ENCODE results near the gene SC5D. TPM values are rescaled to one million over a fixed set of nuclear protein-coding genes. Genes with fewer than 3 reads are reported as not detected.
A peak's percentile ranks its signal among the peaks of the same experiment; 100 is the strongest.

The SC5D gene
- polyA plus RNA-seq, 4 donors = 17.8 to 54.1 (median 26.3) TPM

GRCh38 chr11:121310908-121311307 is 18.3 kb downstream of the SC5D start:
- Histone ChIP-seq H3K36me3 (ENCODE audit: control insufficient read depth in 3 of 3, insufficient read depth in 2 of 3, low read depth in 1 of 3, low read length in 3 of 3) (peaks cover 3 to 9% (median 4%) of the 10 kb centered on the region in 3 donors), H3K4me3 (ENCODE audit: low read depth in 1 of 3, low read length in 3 of 3) (no peak overlapping the region), H3K9me3 (ENCODE audit: control insufficient read depth in 2 of 2, insufficient read depth in 1 of 2, low read depth in 1 of 2, low read length in 1 of 2) (no peaks in the 10 kb centered on the region), H3K27ac (ENCODE audit: low read depth in 1 of 3, low read length in 2 of 3) (no peak overlapping the region), H3K27me3 (ENCODE audit: control insufficient read depth in 3 of 3, insufficient read depth in 3 of 3, low read length in 3 of 3) (no peaks in the 10 kb centered on the region), H3K4me1 (ENCODE audit: control insufficient read depth in 3 of 3, insufficient read depth in 2 of 3, low read depth in 1 of 3, low read length in 2 of 3) (no peaks in the 10 kb centered on the region)
- FAIRE-seq = no peak
- DNase-seq = no peak
- 92 to 95% (median 95%) methylated on average over 1 of the region's 1 CpG for WGBS, 3 donors

- no peak for FAIRE-seq
- Histone ChIP-seq H3K4me3 (ENCODE audit: low read depth in 1 of 3, low read length in 3 of 3) (no peak overlapping the region), H3K9me3 (ENCODE audit: control insufficient read depth in 2 of 2, insufficient read depth in 1 of 2, low read depth in 1 of 2, low read length in 1 of 2) (no peaks in the 10 kb centered on the region), H3K4me1 (ENCODE audit: control insufficient read depth in 3 of 3, insufficient read depth in 2 of 3, low read depth in 1 of 3, low read length in 2 of 3) (no peaks in the 10 kb centered on the region), H3K27ac (ENCODE audit: low read depth in 1 of 3, low read length in 2 of 3) (no peak overlapping the region), H3K36me3 (ENCODE audit: control insufficient read depth in 3 of 3, insufficient read depth in 2 of 3, low read depth in 1 of 3, low read length in 3 of 3) (peaks cover 3 to 9% (median 4%) of the 10 kb centered on the region in 3 donors), H3K27me3 (ENCODE audit: control insufficient read depth in 3 of 3, insufficient read depth in 3 of 3, low read length in 3 of 3) (no peaks in the 10 kb centered on the region)
- DNase-seq = peak in 1 of 2 donors; percentile 9
Observed at GRCh38 chr11:121311373-121311772, 18.8 kb downstream of the SC5D start.

GRCh38 chr11:121312483-121312882 is 19.9 kb downstream of the SC5D start:
- WGBS, 3 donors = 86 to 91% (median 91%) methylated on average over 2 of the region's 2 CpGs
- Histone ChIP-seq H3K4me3 (ENCODE audit: low read depth in 1 of 3, low read length in 3 of 3) (no peak overlapping the region), H3K27me3 (ENCODE audit: control insufficient read depth in 3 of 3, insufficient read depth in 3 of 3, low read length in 3 of 3) (no peaks in the 10 kb centered on the region), H3K9me3 (ENCODE audit: control insufficient read depth in 2 of 2, insufficient read depth in 1 of 2, low read depth in 1 of 2, low read length in 1 of 2) (no peaks in the 10 kb centered on the region), H3K27ac (ENCODE audit: low read depth in 1 of 3, low read length in 2 of 3) (no peak overlapping the region), H3K4me1 (ENCODE audit: control insufficient read depth in 3 of 3, insufficient read depth in 2 of 3, low read depth in 1 of 3, low read length in 2 of 3) (no peaks in the 10 kb centered on the region), H3K36me3 (ENCODE audit: control insufficient read depth in 3 of 3, insufficient read depth in 2 of 3, low read depth in 1 of 3, low read length in 3 of 3) (peaks cover 0 to 3% (median 1%) of the 10 kb centered on the region in 3 donors)
- DNase-seq (no peak), FAIRE-seq (no peak)

DNA sequence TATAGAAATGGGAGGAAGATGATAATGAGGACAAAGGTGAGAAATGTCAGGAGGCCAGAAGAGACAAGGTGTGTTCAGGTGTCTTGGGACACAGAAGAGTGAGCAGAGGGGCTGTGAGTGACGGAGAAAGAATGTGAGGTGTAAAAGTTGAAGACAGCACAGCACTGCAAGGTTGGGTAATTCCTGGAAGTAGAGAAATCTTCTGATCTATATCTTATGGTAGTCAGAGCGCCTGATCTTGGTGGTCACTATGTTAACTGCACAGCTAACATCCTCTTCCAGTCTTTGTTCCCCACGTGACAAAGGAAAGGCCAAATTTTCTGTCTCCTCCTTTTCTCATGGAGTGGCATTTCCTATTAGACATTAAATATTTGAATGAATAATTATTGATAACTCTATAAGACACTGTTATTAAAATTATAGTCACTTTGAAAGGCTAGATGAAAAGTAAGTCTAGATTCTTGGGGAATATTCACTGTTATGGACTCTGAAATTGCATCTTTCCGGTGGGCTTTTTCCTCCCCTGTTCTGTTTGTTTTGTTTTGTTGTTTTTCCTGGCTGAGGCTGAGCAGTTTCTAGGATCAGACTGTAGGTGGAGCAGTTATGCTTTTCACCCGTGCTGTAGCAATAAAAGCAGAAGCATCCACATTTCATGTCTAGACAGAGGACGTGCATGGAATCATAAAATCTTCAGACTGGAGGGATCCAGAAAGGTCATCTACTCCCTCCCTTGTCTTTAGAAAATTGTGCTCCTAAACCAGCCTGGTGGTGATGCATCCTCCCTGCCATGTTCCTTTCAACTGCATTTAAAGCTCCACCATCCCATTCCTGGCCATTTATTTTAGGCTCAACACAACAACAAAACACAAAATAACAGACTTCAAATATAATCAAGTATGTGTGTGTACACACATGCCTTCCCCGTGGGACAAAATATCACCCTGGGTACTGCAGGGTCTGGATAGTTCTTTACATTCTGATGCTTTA is 26.6 kb downstream of the SC5D start:
- FAIRE-seq (no peak), DNase-seq (peak; percentile 55 to 61)
- WGBS, 3 donors = 18 to 23% (median 22%) methylated on average over 7 of the region's 7 CpGs

DNA sequence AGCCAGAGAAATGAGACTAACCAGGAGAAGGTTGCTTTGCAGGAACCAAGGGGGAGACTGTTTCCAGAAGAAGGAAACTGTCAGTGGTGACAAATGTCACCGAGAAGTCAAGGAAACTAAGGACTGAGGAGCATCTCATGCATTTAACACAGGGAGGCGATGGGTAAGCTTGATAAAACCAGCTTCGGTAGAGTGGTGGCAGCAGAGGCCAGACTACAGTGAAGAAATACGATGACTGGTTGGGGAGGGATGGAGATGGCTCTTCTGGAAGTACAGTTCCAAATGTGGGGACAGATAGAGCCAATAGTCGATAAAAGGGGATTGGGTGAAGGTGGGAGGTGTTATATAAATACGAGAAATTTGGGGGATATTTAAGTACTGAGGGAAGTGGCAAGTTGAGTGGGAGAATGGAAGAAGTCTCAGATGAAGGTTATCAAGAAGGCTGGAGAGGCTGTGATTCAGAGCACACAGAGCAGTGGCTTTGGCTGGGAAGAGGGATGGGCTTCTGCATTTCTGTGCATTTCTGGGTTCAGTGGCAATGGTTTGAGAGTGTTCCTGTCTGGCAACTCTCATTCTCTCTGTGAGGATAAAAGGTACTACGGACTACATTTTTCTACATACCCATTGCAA is 29.2 kb downstream of the SC5D start:
- 22 to 30% (median 30%) methylated on average over 7 of the region's 7 CpGs for WGBS, 3 donors
- Histone ChIP-seq H3K4me1 (ENCODE audit: control insufficient read depth in 3 of 3, insufficient read depth in 2 of 3, low read depth in 1 of 3, low read length in 2 of 3) (peaks cover 0 to 6% (median 0%) of the 10 kb centered on the region in 3 donors), H3K36me3 (ENCODE audit: control insufficient read depth in 3 of 3, insufficient read depth in 2 of 3, low read depth in 1 of 3, low read length in 3 of 3) (no peaks in the 10 kb centered on the region), H3K27ac (ENCODE audit: low read depth in 1 of 3, low read length in 2 of 3) (no peak overlapping the region), H3K4me3 (ENCODE audit: low read depth in 1 of 3, low read length in 3 of 3) (no peak overlapping the region), H3K27me3 (ENCODE audit: control insufficient read depth in 3 of 3, insufficient read depth in 3 of 3, low read length in 3 of 3) (no peaks in the 10 kb centered on the region), H3K9me3 (ENCODE audit: control insufficient read depth in 2 of 2, insufficient read depth in 1 of 2, low read depth in 1 of 2, low read length in 1 of 2) (no peaks in the 10 kb centered on the region)
- DNase-seq = peak; percentile 50 to 68
- FAIRE-seq = no peak

More for the DNA sequence above, 26.6 kb downstream of the SC5D start:
- H3K27me3 ChIP-seq (ENCODE audit: control insufficient read depth in 3 of 3, insufficient read depth in 3 of 3, low read length in 3 of 3) = no peaks in the 10 kb centered on the region
- H3K9me3 ChIP-seq (ENCODE audit: control insufficient read depth in 2 of 2, insufficient read depth in 1 of 2, low read depth in 1 of 2, low read length in 1 of 2) = no peaks in the 10 kb centered on the region
- peaks cover 0 to 6% (median 0%) of the 10 kb centered on the region in 3 donors for H3K4me1 ChIP-seq (ENCODE audit: control insufficient read depth in 3 of 3, insufficient read depth in 2 of 3, low read depth in 1 of 3, low read length in 2 of 3)
- H3K4me3 ChIP-seq (ENCODE audit: low read depth in 1 of 3, low read length in 3 of 3) = no peak overlapping the region
- H3K36me3 ChIP-seq (ENCODE audit: control insufficient read depth in 3 of 3, insufficient read depth in 2 of 3, low read depth in 1 of 3, low read length in 3 of 3) = no peaks in the 10 kb centered on the region
- H3K27ac ChIP-seq (ENCODE audit: low read depth in 1 of 3, low read length in 2 of 3) = no peak overlapping the region

DNA sequence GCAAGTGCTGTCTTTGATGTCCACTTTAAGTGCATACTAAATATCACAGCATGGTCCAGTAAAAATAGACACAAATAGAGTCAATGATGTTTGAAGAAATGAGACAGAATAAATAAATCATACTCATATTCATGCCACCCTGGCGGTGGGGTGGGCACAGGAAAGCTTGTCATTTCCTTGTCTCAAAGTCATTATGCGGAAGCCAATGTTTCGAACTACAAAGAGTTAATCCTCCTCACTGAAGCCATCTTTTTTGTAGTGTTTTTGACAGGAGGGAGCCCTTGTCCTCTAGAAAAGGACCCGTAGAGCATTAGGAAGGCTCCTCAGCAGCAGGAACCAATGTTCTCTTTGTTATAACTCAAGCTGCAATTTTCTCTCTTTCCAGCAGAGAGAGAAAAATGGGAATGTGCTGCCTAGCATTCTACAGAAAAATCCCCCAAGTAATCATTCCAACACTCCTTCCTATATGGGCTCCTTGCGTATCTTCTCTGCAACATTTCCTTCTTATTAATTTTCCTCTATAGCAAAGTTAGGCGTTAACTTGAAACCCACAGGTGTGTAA is 30.6 kb downstream of the SC5D start:
- H3K27ac ChIP-seq (ENCODE audit: low read depth in 1 of 3, low read length in 2 of 3) = no peak overlapping the region
- no peaks in the 10 kb centered on the region for H3K36me3 ChIP-seq (ENCODE audit: control insufficient read depth in 3 of 3, insufficient read depth in 2 of 3, low read depth in 1 of 3, low read length in 3 of 3)
- no peak for FAIRE-seq
- H3K27me3 ChIP-seq (ENCODE audit: control insufficient read depth in 3 of 3, insufficient read depth in 3 of 3, low read length in 3 of 3) = no peaks in the 10 kb centered on the region
- H3K4me1 ChIP-seq (ENCODE audit: control insufficient read depth in 3 of 3, insufficient read depth in 2 of 3, low read depth in 1 of 3, low read length in 2 of 3) = peaks cover 0 to 6% (median 0%) of the 10 kb centered on the region in 3 donors
- DNase-seq = no peak
- H3K4me3 ChIP-seq (ENCODE audit: low read depth in 1 of 3, low read length in 3 of 3) = no peak overlapping the region
- H3K9me3 ChIP-seq (ENCODE audit: control insufficient read depth in 2 of 2, insufficient read depth in 1 of 2, low read depth in 1 of 2, low read length in 1 of 2) = no peaks in the 10 kb centered on the region
- WGBS, 3 donors = 73 to 81% (median 79%) methylated on average over 6 of the region's 6 CpGs

DNA sequence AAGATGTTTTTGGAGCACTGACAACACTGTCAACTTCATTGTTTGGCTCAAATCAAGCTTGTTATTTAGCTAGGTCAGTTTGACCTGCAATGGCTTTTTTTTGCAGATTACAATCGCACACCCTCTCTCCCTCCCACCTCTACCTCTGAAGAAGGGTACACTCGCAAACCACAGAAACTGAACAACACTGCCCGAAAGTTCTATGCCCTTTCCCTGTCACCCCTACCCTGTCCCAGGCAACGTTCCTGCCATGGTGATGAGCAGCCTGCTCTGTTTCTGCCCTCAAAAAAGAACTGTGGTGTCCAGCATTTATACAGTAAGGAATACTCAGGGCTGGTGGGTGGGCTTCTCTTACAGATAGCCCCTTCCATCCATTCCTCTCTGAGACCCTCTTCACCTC is 33.7 kb downstream of the SC5D start:
- FAIRE-seq (no peak), DNase-seq (no peak)
- Histone ChIP-seq H3K4me3 (ENCODE audit: low read depth in 1 of 3, low read length in 3 of 3) (no peak overlapping the region), H3K36me3 (ENCODE audit: control insufficient read depth in 3 of 3, insufficient read depth in 2 of 3, low read depth in 1 of 3, low read length in 3 of 3) (no peaks in the 10 kb centered on the region), H3K9me3 (ENCODE audit: control insufficient read depth in 2 of 2, insufficient read depth in 1 of 2, low read depth in 1 of 2, low read length in 1 of 2) (no peaks in the 10 kb centered on the region), H3K27ac (ENCODE audit: low read depth in 1 of 3, low read length in 2 of 3) (no peak overlapping the region), H3K27me3 (ENCODE audit: control insufficient read depth in 3 of 3, insufficient read depth in 3 of 3, low read length in 3 of 3) (no peaks in the 10 kb centered on the region), H3K4me1 (ENCODE audit: control insufficient read depth in 3 of 3, insufficient read depth in 2 of 3, low read depth in 1 of 3, low read length in 2 of 3) (no peaks in the 10 kb centered on the region)
- 77 to 91% (median 83%) methylated on average over 4 of the region's 4 CpGs for WGBS, 3 donors

DNA sequence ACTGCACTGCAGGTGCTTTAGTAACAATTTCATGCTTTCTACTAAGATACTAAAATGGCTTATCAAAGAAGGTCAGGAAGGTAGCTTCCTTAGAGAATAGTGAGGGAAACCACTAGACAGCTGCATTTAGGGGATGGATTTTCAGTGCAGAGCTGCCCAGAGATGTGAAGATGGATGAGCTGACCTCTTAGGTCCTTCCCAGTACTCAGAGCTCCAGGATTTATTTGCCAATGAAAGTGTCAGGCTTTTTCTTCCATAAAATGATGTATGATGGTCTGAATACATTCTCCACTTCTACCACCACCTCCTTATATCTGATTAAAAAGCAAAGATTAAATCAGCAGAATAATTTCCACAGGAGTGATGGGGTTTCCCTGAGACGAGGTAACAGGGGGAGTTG is 35.0 kb downstream of the SC5D start:
- H3K27me3 ChIP-seq (ENCODE audit: control insufficient read depth in 3 of 3, insufficient read depth in 3 of 3, low read length in 3 of 3) = no peaks in the 10 kb centered on the region
- H3K36me3 ChIP-seq (ENCODE audit: control insufficient read depth in 3 of 3, insufficient read depth in 2 of 3, low read depth in 1 of 3, low read length in 3 of 3) = no peaks in the 10 kb centered on the region
- H3K4me3 ChIP-seq (ENCODE audit: low read depth in 1 of 3, low read length in 3 of 3) = no peak overlapping the region
- H3K4me1 ChIP-seq (ENCODE audit: control insufficient read depth in 3 of 3, insufficient read depth in 2 of 3, low read depth in 1 of 3, low read length in 2 of 3) = no peaks in the 10 kb centered on the region
- no peak for DNase-seq
- no peaks in the 10 kb centered on the region for H3K9me3 ChIP-seq (ENCODE audit: control insufficient read depth in 2 of 2, insufficient read depth in 1 of 2, low read depth in 1 of 2, low read length in 1 of 2)
- FAIRE-seq = no peak
- WGBS, 3 donors = 58 to 75% (median 66%) methylated on average over 1 of the region's 1 CpG
- no peak overlapping the region for H3K27ac ChIP-seq (ENCODE audit: low read depth in 1 of 3, low read length in 2 of 3)
